HG02970 (cell line): ENCODE data around the gene RASD2.

Experiments used
- ATAC-seq: cut with Tn5 transposase; IDR thresholded peaks from one replicate; pipeline ENCODE4 v1.9.1; 2021; ENCODE audit warnings: mild to moderate bottlenecking, moderate library complexity, moderate number of reproducible peaks; ENCODE audit not compliant: unreplicated experiment, low FRiP score

RASD2 gene

DNA sequence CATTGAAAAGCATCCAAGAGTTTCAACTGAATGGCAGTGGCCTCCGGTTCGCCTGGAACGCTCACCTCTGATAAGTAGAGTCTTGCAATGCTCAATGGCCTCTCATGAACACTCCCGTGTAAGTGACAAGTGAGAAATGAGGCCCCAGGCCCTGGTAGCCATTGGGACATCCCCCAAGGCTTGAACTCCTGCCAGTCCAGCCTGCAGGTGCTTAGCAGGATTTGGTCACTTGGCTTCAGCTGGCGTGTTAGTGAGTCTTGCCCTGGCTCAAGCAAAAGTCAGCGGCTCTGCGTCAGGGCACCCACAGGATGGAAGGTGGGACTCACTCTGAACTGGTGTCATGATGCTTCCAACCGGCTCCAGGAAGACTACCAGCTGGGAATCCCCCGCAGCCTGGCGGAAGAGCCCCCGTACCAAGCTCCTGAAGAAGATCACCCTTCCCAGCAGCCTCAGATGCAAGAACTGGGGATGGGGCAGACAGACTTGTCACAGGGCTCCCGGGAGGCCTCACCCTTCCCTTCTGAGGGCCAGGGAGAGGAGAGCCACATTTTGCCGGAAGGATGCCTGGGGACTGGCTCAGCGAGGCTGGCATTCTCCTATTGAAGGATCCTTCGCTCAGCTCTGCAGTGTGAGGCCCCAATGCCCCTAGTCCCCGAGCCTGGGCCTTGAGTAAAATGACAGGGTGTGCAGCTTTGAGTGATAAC lies 57.2 kb downstream of the RASD2 start:
- ATAC-seq = no peak

DNA sequence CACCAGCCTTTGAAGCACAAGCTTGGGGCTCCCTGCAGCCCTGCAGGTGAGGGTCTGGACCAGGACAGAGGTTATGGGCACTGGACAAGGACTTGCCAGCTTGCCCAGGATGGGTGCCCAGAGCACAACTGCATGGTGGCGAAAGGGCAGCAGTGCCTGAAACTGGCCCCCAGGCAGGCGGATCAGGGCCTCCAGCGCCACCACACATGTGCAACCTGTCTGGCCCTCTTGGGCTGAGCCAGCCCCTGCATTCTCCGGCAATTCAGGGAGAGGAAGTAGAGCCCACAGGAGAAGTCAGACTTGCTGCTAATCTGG lies 57.7 kb downstream of the RASD2 start:
- ATAC-seq = no peak

DNA sequence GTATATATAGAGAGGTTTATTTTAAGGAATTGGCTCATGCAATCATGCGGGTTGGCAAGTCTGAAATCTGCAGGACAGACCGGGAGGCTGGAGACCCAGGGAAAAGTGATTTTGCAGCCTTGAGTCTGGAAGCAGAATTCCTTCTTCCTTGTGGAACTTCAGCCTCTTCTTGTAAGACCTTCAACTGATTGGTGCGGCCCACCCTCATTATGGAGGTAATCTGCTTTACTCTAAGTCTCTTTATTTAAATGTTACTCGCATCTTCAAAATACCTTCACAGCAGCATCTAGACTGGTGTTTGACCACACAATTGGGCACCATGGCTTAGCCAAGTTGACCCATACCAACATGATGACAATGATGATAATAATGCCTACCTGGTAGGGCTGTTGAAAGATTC lies 58.7 kb downstream of the RASD2 start:
- ATAC-seq = no peak

DNA sequence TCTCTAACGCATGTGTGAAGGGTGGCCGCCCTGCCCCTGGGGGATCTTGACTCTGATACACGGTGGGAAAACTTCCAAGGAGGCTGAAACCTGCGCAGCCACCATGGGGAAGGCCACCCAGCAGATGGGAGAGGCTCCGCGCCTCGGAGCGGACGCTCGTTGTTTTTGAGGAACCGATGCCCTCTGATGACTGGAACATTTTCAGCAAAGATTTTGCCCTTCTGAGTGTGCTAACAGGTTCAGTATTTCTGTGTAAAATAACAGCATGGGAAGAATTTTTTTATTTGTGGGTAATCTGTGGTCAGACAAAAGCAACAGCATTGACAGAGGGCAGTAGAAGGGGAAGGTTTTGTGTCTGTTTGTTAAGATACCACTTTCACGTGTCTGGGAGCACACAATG lies 59.8 kb downstream of the RASD2 start:
- ATAC-seq = no peak

DNA sequence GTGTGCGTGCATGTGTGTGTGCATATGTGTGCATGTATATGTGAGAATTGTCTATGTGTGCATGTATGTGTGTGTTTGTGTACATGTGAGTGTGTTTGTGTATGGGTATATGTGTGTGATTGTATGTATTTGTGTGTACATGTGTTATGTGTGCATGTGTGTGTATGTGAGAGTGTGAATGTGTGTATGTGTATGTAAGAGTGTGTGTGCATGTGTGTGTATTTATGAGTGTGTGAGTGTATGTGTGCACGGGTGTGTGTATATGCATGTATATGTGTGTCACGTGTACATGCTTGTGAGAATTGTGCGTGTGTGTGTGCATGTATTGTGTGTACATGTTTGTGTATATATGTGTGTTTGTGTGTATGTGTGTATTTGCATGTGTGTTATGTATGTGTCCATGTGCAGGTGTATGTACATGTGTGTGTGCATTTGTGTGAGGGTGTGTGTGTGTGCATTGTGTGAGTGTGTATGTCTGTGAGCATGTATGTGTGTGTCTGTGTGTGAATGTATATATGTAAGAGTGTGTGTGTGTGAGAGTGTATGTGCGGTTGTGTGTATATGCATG lies 60.5 kb downstream of the RASD2 start:
- ATAC-seq = no peak

DNA sequence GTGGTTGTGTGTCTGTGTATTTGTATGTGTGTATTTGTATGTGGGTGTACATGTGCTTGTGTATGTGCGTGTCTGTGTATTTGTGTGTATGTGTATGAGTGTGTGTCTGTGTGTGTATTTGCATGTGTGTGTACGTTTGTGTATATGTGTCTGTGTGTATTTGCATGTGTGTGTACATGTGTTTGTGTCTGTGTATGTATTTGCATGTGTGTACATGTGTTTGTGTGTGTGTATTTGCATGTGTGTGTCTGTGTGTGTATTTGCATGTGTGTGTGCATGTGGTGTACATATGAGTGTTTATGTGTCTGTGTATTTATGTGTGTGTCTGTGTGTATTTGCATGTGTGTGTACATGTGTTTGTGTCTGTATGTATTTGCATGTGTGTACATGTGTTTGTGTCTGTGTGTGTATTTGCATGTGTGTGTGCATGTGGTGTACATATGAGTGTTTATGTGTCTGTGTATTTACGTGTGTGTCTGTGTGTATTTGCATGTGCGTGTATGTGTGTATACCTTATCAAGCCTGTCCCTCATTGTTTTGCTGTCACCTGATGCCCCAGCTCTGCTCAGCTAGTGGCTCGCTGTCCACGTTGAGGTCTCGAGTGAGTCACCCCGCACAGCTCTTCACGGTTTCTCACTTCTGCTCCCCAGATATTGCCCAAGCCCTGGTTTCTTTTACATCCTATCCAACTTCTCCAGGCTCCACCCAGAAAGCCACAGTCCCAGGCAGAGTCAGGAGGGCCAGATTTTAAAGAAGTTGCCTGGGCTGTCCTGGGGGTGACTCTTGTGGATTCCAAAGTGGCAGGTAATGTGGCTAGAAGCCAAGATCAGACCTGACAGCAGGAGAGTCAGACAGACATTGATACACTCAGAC lies 61.3 kb downstream of the RASD2 start:
- no peak for ATAC-seq
